GM23338 (cell line): ENCODE results near the gene TIMM13. TPM values are rescaled to one million over a fixed set of nuclear protein-coding genes. Genes with fewer than 3 reads are reported as not detected.

ENCODE experiments used
- ATAC-seq: fragments of 200-7000 bp; cut with Tn5 transposase; 3 replicates; pipeline ENCODE4 v1.9.1; 2020
- DNase-seq: peaks from one replicate; pipeline ENCODE4 v3.0.0-alpha.2; 2015; ENCODE audit warnings: low spot score
- H2AFZ ChIP-seq: fragments of 200-600 bp; sonication (generic); 2 replicates; pipeline ENCODE4 v1.8.0; 2016; ENCODE audit warnings: antibody characterized with exemption, mild to moderate bottlenecking, moderate library complexity
- H3F3A ChIP-seq: fragments of 200-600 bp; sonication (generic); replicated peaks from 2 replicates; pipeline ENCODE4 v1.8.0; 2017; ENCODE audit warnings: antibody characterized with exemption, mixed run types, low read depth
- H3K27ac ChIP-seq: fragments of 200-600 bp; sonication (generic); 2 replicates; pipeline ENCODE4 v1.6.1; 2016; ENCODE audit warnings: low read depth
- H3K27me3 ChIP-seq: fragments of 200-600 bp; sonication (generic); 2 replicates; pipeline ENCODE4 v1.8.0; 2016; ENCODE audit warnings: mild to moderate bottlenecking, mixed run types, moderate library complexity; ENCODE audit not compliant: insufficient read depth
- H3K36me3 ChIP-seq: fragments of 200-600 bp; sonication (generic); 2 replicates; pipeline ENCODE4 v1.8.0; 2016; ENCODE audit warnings: mild to moderate bottlenecking; ENCODE audit not compliant: insufficient read depth
- H3K4me1 ChIP-seq: fragments of 200-600 bp; sonication (generic); 2 replicates; pipeline ENCODE4 v1.8.0; 2016; ENCODE audit warnings: mild to moderate bottlenecking, moderate library complexity; ENCODE audit not compliant: insufficient read depth
- H3K4me2 ChIP-seq: fragments of 200-600 bp; sonication (generic); 2 replicates; pipeline ENCODE4 v1.7.1; 2017; ENCODE audit warnings: mixed run types
- H3K4me3 ChIP-seq: fragments of 200-600 bp; sonication (generic); 2 replicates; pipeline ENCODE4 v1.6.1; 2016; ENCODE audit warnings: mixed run types
- H3K79me2 ChIP-seq: fragments of 200-600 bp; sonication (generic); replicated peaks from 2 replicates; pipeline ENCODE4 v1.8.0; 2017; ENCODE audit warnings: mild to moderate bottlenecking; ENCODE audit not compliant: insufficient read depth
- H3K9me2 ChIP-seq: fragments of 200-600 bp; sonication (generic); 2 replicates; pipeline ENCODE4 v1.8.0; 2017; ENCODE audit not compliant: insufficient read depth
- H4K20me1 ChIP-seq: fragments of 200-600 bp; sonication (generic); replicated peaks from 2 replicates; pipeline ENCODE4 v1.8.0; 2017; ENCODE audit warnings: mild to moderate bottlenecking; ENCODE audit not compliant: insufficient read depth
- H3K27ac Mint-ChIP-seq: 2 replicates; pipeline ENCODE4 v1.8.0; 2020; ENCODE audit warnings: inconsistent platforms, mild to moderate bottlenecking, moderate library complexity, mixed read lengths
- H3K27me3 Mint-ChIP-seq: 3 replicates; pipeline ENCODE4 v1.8.0; 2022; ENCODE audit warnings: low read depth, mild to moderate bottlenecking, moderate library complexity, mixed read lengths, inconsistent platforms; ENCODE audit not compliant: insufficient read depth, poor library complexity
- H3K36me3 Mint-ChIP-seq: 3 replicates; pipeline ENCODE4 v1.8.0; 2021; ENCODE audit warnings: low read depth, mild to moderate bottlenecking, inconsistent platforms, moderate library complexity, mixed read lengths
- H3K4me1 Mint-ChIP-seq: 3 replicates; pipeline ENCODE4 v1.8.0; 2020; ENCODE audit warnings: mild to moderate bottlenecking, inconsistent platforms, mixed read lengths
- H3K4me3 Mint-ChIP-seq: 3 replicates; pipeline ENCODE4 v1.8.0; 2021; ENCODE audit warnings: moderate library complexity, mild to moderate bottlenecking, inconsistent platforms, mixed read lengths
- H3K9me3 Mint-ChIP-seq: 3 replicates; pipeline ENCODE4 v1.8.0; 2020; ENCODE audit warnings: moderate library complexity, mild to moderate bottlenecking, inconsistent platforms, mixed read lengths
- CREB1 ChIP-seq: fragments of 250-450 bp; sonication (Bioruptor Pico); IDR thresholded peaks from 2 replicates; pipeline ENCODE4 v1.5.0; 2020; ENCODE audit warnings: low read depth, mild to moderate bottlenecking, moderate library complexity
- CTCF ChIP-seq, 2 experiments: fragments of 200-600 bp in 1 of 2; sonication (generic) in 1 of 2; conservative IDR thresholded peaks; 2 replicates each; pipeline versions ENCODE4 v1.5.1 to v1.6.1; 2016 to 2017; ENCODE audit warnings: antibody characterized with exemption in 2 of 2, low read depth in 2 of 2, mild to moderate bottlenecking in 2 of 2, moderate library complexity in 1 of 2
- ETS1 ChIP-seq: IDR thresholded peaks from 2 replicates; pipeline ENCODE4 v1.6.1; 2016; ENCODE audit warnings: antibody characterized with exemption
- EZH2 ChIP-seq: fragments of 200-600 bp; sonication (generic); IDR thresholded peaks from one replicate; pipeline ENCODE4 v1.8.0; 2017; ENCODE audit warnings: antibody characterized with exemption, mild to moderate bottlenecking, low read depth; ENCODE audit not compliant: unreplicated experiment
- EZH2phosphoT487 ChIP-seq: fragments of 200-600 bp; sonication (generic); IDR thresholded peaks from one replicate; pipeline ENCODE4 v1.8.1; 2018; ENCODE audit warnings: antibody characterized with exemption; ENCODE audit not compliant: unreplicated experiment
- JUNB ChIP-seq: IDR thresholded peaks from one replicate; pipeline ENCODE4 v1.6.1; 2016; ENCODE audit warnings: antibody characterized with exemption; ENCODE audit not compliant: unreplicated experiment
- NANOG ChIP-seq: IDR thresholded peaks from 2 replicates; pipeline ENCODE4 v1.6.1; 2016; ENCODE audit warnings: antibody characterized with exemption, borderline replicate concordance
- POLR2AphosphoS5 ChIP-seq: IDR thresholded peaks from 2 replicates; pipeline ENCODE4 v1.6.1; 2016; ENCODE audit warnings: antibody characterized with exemption, low read depth
- REST ChIP-seq: IDR thresholded peaks from one replicate; pipeline ENCODE4 v1.6.1; 2018; ENCODE audit warnings: antibody characterized with exemption; ENCODE audit not compliant: unreplicated experiment
- STAT1 ChIP-seq: IDR thresholded peaks from one replicate; pipeline ENCODE4 v1.6.1; 2016; ENCODE audit warnings: antibody characterized with exemption; ENCODE audit not compliant: unreplicated experiment
- ZNF114 ChIP-seq: fragments of 250-450 bp; sonication (Bioruptor Pico); IDR thresholded peaks from 2 replicates; pipeline ENCODE4 v1.5.0; 2020; ENCODE audit warnings: mild to moderate bottlenecking, moderate library complexity
- ZNF331 ChIP-seq: fragments of 250-450 bp; sonication (Bioruptor Pico); IDR thresholded peaks from 2 replicates; pipeline ENCODE4 v1.5.0; 2020; ENCODE audit warnings: low read depth, mild to moderate bottlenecking, moderate library complexity
- ZNF462 ChIP-seq: fragments of 250-450 bp; sonication (Bioruptor Pico); IDR thresholded peaks from 2 replicates; pipeline ENCODE4 v1.5.0; 2020; ENCODE audit warnings: mild to moderate bottlenecking, moderate library complexity
- polyA plus RNA-seq: library from polyadenylated mRNA; unstranded; fragments of >200 nt; fragmentation: Nextera tagmentation; extraction: Ambion mirVana; gene quantifications from 2 replicates; pipeline ENCODE4 v1.2.1, GENCODE V29; 2016
- total RNA-seq: library from RNA; depleted of rRNA; stranded (reverse); fragments of >200 nt; shearing (Covaris generic); gene quantifications from 2 replicates; pipeline ENCODE4 v1.2.3, GENCODE V29; 2014

TIMM13 gene
- total and polyA plus RNA-seq, 2 experiments from 2014 or later, result 140 to 347 TPM

GRCh38 chr19:2421581-2422306 lies 5.6 kb downstream of the TIMM13 start:
- TF ChIP-seq STAT1 (no peak), ZNF331 (CRISPR knock-in tag) (no peak), NANOG (no peak), EZH2 (no peak), CTCF (conservative IDR thresholded peaks at IDR 0.05; ENCODE audit: low read depth in 2 of 2) (no peak), ZNF462 (CRISPR knock-in tag) (no peak), ETS1 (no peak), ZNF114 (CRISPR knock-in tag) (no peak), POLR2AphosphoS5 (no peak), EZH2phosphoT487 (no peak), JUNB (no peak), CREB1 (CRISPR knock-in tag) (no peak), REST (no peak)
- Histone ChIP-seq H3K36me3 (no peaks in the 10 kb centered on the region), H4K20me1 (no peaks in the 10 kb centered on the region; the same call in 1 of the 2 replicates), H2AFZ (no peak overlapping the region), H3K4me3 (no peak overlapping the region), H3K27me3 (no peaks in the 10 kb centered on the region), H3K79me2 (peaks cover 17% of the 10 kb centered on the region), H3K4me1 (peaks cover 9% of the 10 kb centered on the region; the same call in 1 of the 2 replicates), H3K9me2 (no peaks in the 10 kb centered on the region), H3K4me2 (no peak overlapping the region), H3K27ac (no peak overlapping the region), H3F3A (0 out of 2 replicates have a peak, but pooled peaks cover 8% of the 10 kb centered on the region)
- DNase-seq, result no peak
- Mint-ChIP-seq H3K36me3 (peaks cover 9% of the 10 kb centered on the region), H3K27me3 (peaks cover 10% of the 10 kb centered on the region), H3K27ac (no peak overlapping the region), H3K4me3 (no peak overlapping the region), H3K4me1 (peaks cover 7% of the 10 kb centered on the region), H3K9me3 (peaks cover 3% of the 10 kb centered on the region; the same call in 1 of the 3 replicates)
- ATAC-seq, result no peak
